ENCODE measurements around the gene PLXNB2.
A peak's percentile ranks its signal among the peaks of the same experiment; 100 is the strongest.

Gene PLXNB2

GRCh38 chr22:50304528-50305392 is 2.7 kb downstream of the PLXNB2 start:
- Mint-ChIP-seq H3K27me3 (peaks cover 23% of the 10 kb centered on the region), H3K36me3 (ENCODE audit: insufficient read depth) (no peaks in the 10 kb centered on the region), H3K4me1 (peaks cover 5% of the 10 kb centered on the region), H3K4me3 (peak overlapping the region; percentile 23), H3K27ac (ENCODE audit: low read depth) (no peak overlapping the region), H3K9me3 (no peaks in the 10 kb centered on the region)
- DNase-seq (ENCODE audit: low spot score in 2 of 2), result no peak
- ATAC-seq (replicated peaks; ENCODE audit: extremely low read depth, poor library complexity, severe bottlenecking), result no peak

GRCh38 chr22:50303848-50304527 is 3.5 kb downstream of the PLXNB2 start:
- H3K27me3 Mint-ChIP-seq, result peaks cover 23% of the 10 kb centered on the region
- no peaks in the 10 kb centered on the region for H3K9me3 Mint-ChIP-seq
- ATAC-seq (replicated peaks; ENCODE audit: extremely low read depth, poor library complexity, severe bottlenecking), result no peak
- H3K27ac Mint-ChIP-seq (ENCODE audit: low read depth), result no peak overlapping the region
- no peaks in the 10 kb centered on the region for H3K36me3 Mint-ChIP-seq (ENCODE audit: insufficient read depth)
- H3K4me3 Mint-ChIP-seq, result no peak overlapping the region
- no peak for DNase-seq (ENCODE audit: low spot score in 2 of 2)
- H3K4me1 Mint-ChIP-seq, result peaks cover 5% of the 10 kb centered on the region

GRCh38 chr22:50303515-50303847 is 4.0 kb downstream of the PLXNB2 start:
- peaks cover 5% of the 10 kb centered on the region for H3K4me1 Mint-ChIP-seq
- H3K27me3 Mint-ChIP-seq, result peaks cover 23% of the 10 kb centered on the region
- H3K9me3 Mint-ChIP-seq, result no peaks in the 10 kb centered on the region

DNA sequence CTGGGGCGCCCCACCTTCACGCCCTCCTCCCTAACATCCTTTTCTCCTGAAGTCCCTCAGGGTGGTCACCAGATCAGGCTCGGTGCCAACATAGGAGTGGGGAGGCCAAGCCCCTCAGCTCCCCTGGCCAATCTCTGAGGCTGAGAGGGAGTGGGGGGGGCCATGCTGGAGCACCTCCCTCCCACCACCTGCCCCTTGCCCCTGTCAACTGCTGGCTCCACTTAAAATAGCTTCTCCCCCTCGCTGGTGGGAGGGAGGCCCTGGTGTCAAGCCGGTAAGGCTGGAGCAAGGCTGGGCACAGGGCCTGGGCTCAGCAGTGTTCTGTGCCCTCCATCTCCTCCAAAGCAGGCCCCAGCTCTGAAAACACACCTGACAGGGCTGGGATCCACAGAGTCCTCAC is 4.9 kb downstream of the PLXNB2 start:
- Mint-ChIP-seq H3K4me1 (peaks cover 5% of the 10 kb centered on the region), H3K36me3 (ENCODE audit: insufficient read depth) (no peaks in the 10 kb centered on the region), H3K4me3 (no peak overlapping the region), H3K27me3 (peaks cover 23% of the 10 kb centered on the region), H3K9me3 (no peaks in the 10 kb centered on the region), H3K27ac (ENCODE audit: low read depth) (no peak overlapping the region)
- ATAC-seq (replicated peaks; ENCODE audit: extremely low read depth, poor library complexity, severe bottlenecking) (no peak), DNase-seq (ENCODE audit: low spot score in 2 of 2) (no peak)

More at GRCh38 chr22:50303515-50303847, 4.0 kb downstream of the PLXNB2 start:
- DNase-seq (ENCODE audit: low spot score in 2 of 2), result no peak
- Mint-ChIP-seq H3K4me3 (no peak overlapping the region), H3K27ac (ENCODE audit: low read depth) (no peak overlapping the region), H3K36me3 (ENCODE audit: insufficient read depth) (no peaks in the 10 kb centered on the region)
- ATAC-seq (replicated peaks; ENCODE audit: extremely low read depth, poor library complexity, severe bottlenecking), result no peak

- Mint-ChIP-seq H3K27me3 (peaks cover 23% of the 10 kb centered on the region), H3K4me3 (no peak overlapping the region), H3K27ac (ENCODE audit: low read depth) (no peak overlapping the region), H3K4me1 (peaks cover 5% of the 10 kb centered on the region), H3K9me3 (no peaks in the 10 kb centered on the region), H3K36me3 (ENCODE audit: insufficient read depth) (no peaks in the 10 kb centered on the region)
- DNase-seq (ENCODE audit: low spot score in 2 of 2), result no peak
- ATAC-seq (replicated peaks; ENCODE audit: extremely low read depth, poor library complexity, severe bottlenecking), result no peak
Observed at GRCh38 chr22:50302041-50302541, 5.4 kb downstream of the PLXNB2 start.

GRCh38 chr22:50301581-50301991 is 5.9 kb downstream of the PLXNB2 start:
- H3K27ac Mint-ChIP-seq (ENCODE audit: low read depth), result no peak overlapping the region
- DNase-seq (ENCODE audit: low spot score in 2 of 2) (no peak), ATAC-seq (replicated peaks; ENCODE audit: extremely low read depth, poor library complexity, severe bottlenecking) (no peak)
- peaks cover 5% of the 10 kb centered on the region for H3K4me1 Mint-ChIP-seq
- H3K4me3 Mint-ChIP-seq, result no peak overlapping the region
- peaks cover 23% of the 10 kb centered on the region for H3K27me3 Mint-ChIP-seq
- H3K36me3 Mint-ChIP-seq (ENCODE audit: insufficient read depth), result no peaks in the 10 kb centered on the region
- H3K9me3 Mint-ChIP-seq, result no peaks in the 10 kb centered on the region

GRCh38 chr22:50300620-50301257 is 6.7 kb downstream of the PLXNB2 start:
- H3K27ac Mint-ChIP-seq (ENCODE audit: low read depth), result no peak overlapping the region
- no peak for ATAC-seq (replicated peaks; ENCODE audit: extremely low read depth, poor library complexity, severe bottlenecking)
- H3K9me3 Mint-ChIP-seq, result no peaks in the 10 kb centered on the region
- no peak overlapping the region for H3K4me3 Mint-ChIP-seq
- no peaks in the 10 kb centered on the region for H3K4me1 Mint-ChIP-seq
- DNase-seq (ENCODE audit: low spot score in 2 of 2), result no peak
- no peaks in the 10 kb centered on the region for H3K36me3 Mint-ChIP-seq (ENCODE audit: insufficient read depth)
- H3K27me3 Mint-ChIP-seq, result peaks cover 16% of the 10 kb centered on the region

GRCh38 chr22:50299785-50300619 is 7.4 kb downstream of the PLXNB2 start:
- H3K9me3 Mint-ChIP-seq, result no peaks in the 10 kb centered on the region
- H3K27me3 Mint-ChIP-seq, result peaks cover 8% of the 10 kb centered on the region
- H3K4me3 Mint-ChIP-seq, result no peak overlapping the region
- no peaks in the 10 kb centered on the region for H3K36me3 Mint-ChIP-seq (ENCODE audit: insufficient read depth)
- no peaks in the 10 kb centered on the region for H3K4me1 Mint-ChIP-seq
- DNase-seq (ENCODE audit: low spot score in 2 of 2) (no peak), ATAC-seq (replicated peaks; ENCODE audit: extremely low read depth, poor library complexity, severe bottlenecking) (no peak)
- no peak overlapping the region for H3K27ac Mint-ChIP-seq (ENCODE audit: low read depth)

GRCh38 chr22:50298937-50299784 is 8.3 kb downstream of the PLXNB2 start:
- Mint-ChIP-seq H3K4me3 (no peak overlapping the region), H3K27ac (ENCODE audit: low read depth) (no peak overlapping the region), H3K9me3 (no peaks in the 10 kb centered on the region), H3K4me1 (no peaks in the 10 kb centered on the region), H3K27me3 (peaks cover 7% of the 10 kb centered on the region), H3K36me3 (ENCODE audit: insufficient read depth) (no peaks in the 10 kb centered on the region)
- ATAC-seq (replicated peaks; ENCODE audit: extremely low read depth, poor library complexity, severe bottlenecking), result no peak
- DNase-seq (ENCODE audit: low spot score in 2 of 2), result no peak

DNA sequence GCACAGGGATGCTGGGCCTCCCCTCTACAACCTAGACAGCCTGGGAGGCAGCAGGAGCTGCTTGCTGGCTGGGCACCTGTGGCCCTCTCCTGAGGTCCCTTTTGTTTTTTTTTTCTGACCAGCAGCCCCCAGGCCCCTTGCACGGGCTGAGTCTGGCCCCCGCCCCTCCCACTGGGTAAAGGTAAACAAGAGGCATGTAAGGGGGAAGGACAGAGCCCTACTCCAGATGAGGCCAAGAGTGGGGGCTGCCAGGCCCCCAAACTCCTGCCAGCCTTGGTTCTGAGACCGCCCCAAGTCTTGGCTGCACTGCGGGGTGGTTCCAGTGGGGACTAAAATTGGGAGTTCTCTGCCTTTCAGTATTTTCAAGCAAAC is 9.2 kb downstream of the PLXNB2 start:
- Mint-ChIP-seq H3K27ac (ENCODE audit: low read depth) (no peak overlapping the region), H3K4me1 (no peaks in the 10 kb centered on the region), H3K36me3 (ENCODE audit: insufficient read depth) (no peaks in the 10 kb centered on the region), H3K27me3 (peaks cover 6% of the 10 kb centered on the region), H3K9me3 (no peaks in the 10 kb centered on the region), H3K4me3 (no peak overlapping the region)
- no peak for DNase-seq (ENCODE audit: low spot score in 2 of 2)
- no peak for ATAC-seq (replicated peaks; ENCODE audit: extremely low read depth, poor library complexity, severe bottlenecking)

DNA sequence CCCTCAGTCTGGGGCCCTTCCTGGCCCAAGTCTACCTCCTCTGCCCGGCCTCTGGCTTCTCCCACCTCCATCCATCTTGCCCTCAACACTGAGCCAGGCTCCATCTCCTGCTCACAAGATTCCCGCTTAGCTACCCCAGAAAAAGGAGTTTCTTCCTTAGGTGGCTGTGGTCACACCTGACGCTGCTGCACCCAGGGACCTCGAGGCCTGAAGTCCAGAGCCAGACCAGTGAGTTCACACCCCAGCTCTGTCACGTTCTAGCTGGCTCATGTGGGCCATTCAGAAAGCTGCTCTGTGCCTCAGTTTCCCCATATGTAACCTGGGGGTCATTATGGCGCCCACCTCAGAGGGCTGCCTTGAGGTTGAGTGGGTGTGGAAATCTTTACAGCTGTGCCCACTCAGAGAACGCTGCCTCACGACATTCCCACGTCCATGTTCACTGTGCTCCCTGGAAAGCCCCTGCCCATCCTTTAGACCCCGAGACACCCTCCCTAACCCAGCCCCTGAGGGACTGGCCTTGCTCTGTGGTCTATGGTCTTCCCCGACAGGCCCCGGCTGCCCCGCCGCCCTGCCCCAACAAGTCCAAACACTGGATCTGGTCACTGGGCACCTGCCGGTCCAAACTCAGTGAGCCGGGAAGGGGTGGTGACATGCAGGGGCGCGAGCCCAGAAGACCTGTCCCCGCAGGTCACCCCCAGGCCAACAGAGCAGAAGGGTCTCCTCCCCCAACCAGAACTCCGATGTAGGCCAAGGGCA is 9.8 kb downstream of the PLXNB2 start:
- Mint-ChIP-seq H3K4me1 (peaks cover 2% of the 10 kb centered on the region), H3K36me3 (ENCODE audit: insufficient read depth) (no peaks in the 10 kb centered on the region)

More for the DNA sequence above, 9.8 kb downstream of the PLXNB2 start:
- ATAC-seq (replicated peaks; ENCODE audit: extremely low read depth, poor library complexity, severe bottlenecking), result no peak
- H3K27me3 Mint-ChIP-seq, result peaks cover 4% of the 10 kb centered on the region
- no peak for DNase-seq (ENCODE audit: low spot score in 2 of 2)
- H3K4me3 Mint-ChIP-seq, result no peak overlapping the region
- H3K27ac Mint-ChIP-seq (ENCODE audit: low read depth), result no peak overlapping the region
- no peaks in the 10 kb centered on the region for H3K9me3 Mint-ChIP-seq

Measured in central memory CD8-positive, alpha-beta T cell (primary cell).